ENCODE data around the gene SLC1A7.

DNA sequence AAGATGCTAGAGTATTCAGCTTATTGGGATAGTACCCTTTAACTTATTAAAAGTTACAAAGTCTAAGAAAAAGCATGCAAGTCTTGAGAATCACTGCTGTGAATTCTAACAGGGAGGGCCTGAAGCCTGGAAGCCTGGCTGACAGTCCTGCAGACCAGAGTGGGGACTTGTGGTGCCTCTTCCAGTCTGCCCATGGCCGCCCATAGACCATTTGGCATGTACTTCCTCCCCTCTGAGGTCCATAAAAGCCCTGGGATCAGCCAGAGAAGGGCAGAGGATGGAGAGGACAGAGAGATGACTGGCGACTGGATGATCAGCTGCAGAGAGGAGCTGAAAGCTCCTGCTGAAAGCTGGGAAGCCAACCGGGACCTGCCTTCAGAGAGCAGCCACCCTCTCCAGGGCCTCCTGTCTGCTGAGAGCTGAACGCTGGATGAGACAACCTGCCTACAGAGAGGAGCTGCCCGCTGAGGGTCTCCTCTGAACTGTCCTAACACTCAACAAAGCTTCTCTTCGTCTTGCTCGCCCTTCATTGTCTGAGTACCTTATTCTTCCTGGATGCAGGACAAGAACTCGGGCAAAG is 12.5 kb upstream of the SLC1A7 start:
- TF ChIP-seq, protein P1, sequence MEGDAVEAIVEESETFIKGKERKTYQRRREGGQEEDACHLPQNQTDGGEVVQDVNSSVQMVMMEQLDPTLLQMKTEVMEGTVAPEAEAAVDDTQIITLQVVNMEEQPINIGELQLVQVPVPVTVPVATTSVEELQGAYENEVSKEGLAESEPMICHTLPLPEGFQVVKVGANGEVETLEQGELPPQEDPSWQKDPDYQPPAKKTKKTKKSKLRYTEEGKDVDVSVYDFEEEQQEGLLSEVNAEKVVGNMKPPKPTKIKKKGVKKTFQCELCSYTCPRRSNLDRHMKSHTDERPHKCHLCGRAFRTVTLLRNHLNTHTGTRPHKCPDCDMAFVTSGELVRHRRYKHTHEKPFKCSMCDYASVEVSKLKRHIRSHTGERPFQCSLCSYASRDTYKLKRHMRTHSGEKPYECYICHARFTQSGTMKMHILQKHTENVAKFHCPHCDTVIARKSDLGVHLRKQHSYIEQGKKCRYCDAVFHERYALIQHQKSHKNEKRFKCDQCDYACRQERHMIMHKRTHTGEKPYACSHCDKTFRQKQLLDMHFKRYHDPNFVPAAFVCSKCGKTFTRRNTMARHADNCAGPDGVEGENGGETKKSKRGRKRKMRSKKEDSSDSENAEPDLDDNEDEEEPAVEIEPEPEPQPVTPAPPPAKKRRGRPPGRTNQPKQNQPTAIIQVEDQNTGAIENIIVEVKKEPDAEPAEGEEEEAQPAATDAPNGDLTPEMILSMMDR (IDR thresholded peaks at IDR 0.05; ENCODE audit: poor library complexity) = no peak
- TF ChIP-seq EZH2phosphoT487 (IDR thresholded peaks at IDR 0.05; ENCODE audit: low read depth, severe bottlenecking, unreplicated experiment) = no peak
